HEK293 (cell line): ENCODE results near the gene PRR5.
A peak's percentile ranks its signal among the peaks of the same experiment; 100 is the strongest.

ENCODE experiments used
- CTCF ChIA-PET: fragments of 350-600 bp; formaldehyde crosslinking; extraction: SDS; loops from one replicate; lab custom pipeline; 2021; ENCODE audit warnings: antibody characterized with exemption; lab: Yijun Ruan, JAX
- POLR2A ChIA-PET: fragments of 300-600 bp; formaldehyde crosslinking; extraction: SDS; loops from one replicate; lab custom pipeline; 2020; ENCODE audit warnings: antibody characterized with exemption, inconsistent platforms; lab: Yijun Ruan, JAX
- H3K27ac ChIP-seq: fragments of 200-500 bp; sonication (Bioruptor generic); 2 replicates; pipeline ENCODE4 v1.5.1; 2014; ENCODE audit warnings: low read depth, low read length, control low read depth, inconsistent platforms; ENCODE audit errors: extremely low read depth
- H3K36me3 ChIP-seq, 2 experiments: fragments of 200-500 bp in 1 of 2; sonication (Bioruptor generic) in 1 of 2; 1 replicate in 1 of 2; 2 replicates in 1 of 2; pipeline ENCODE4 v1.5.1; 2014 to 2017; ENCODE audit warnings: inconsistent platforms in 2 of 2, low read length in 2 of 2; ENCODE audit not compliant: control insufficient read depth in 2 of 2, insufficient read depth in 1 of 2
- H3K4me1 ChIP-seq: fragments of 200-500 bp; sonication (Bioruptor generic); 2 replicates; pipeline ENCODE4 v1.5.1; 2014; ENCODE audit warnings: mild to moderate bottlenecking, low read length, inconsistent platforms; ENCODE audit not compliant: control insufficient read depth, insufficient read depth
- H3K4me3 ChIP-seq: 2 replicates; pipeline ENCODE4 v1.5.1; 2011; ENCODE audit warnings: low read depth, mild to moderate bottlenecking, control low read depth, low read length, moderate library complexity
- H3K9me3 ChIP-seq: fragments of 200-500 bp; sonication (Bioruptor generic); 2 replicates; pipeline ENCODE4 v1.5.1; 2014; ENCODE audit warnings: low read depth, low read length, inconsistent platforms; ENCODE audit not compliant: control insufficient read depth, insufficient read depth
- BCL11B ChIP-seq: fragments of 450-650 bp; formaldehyde crosslinking; IDR thresholded peaks from 2 replicates; pipeline ENCODE4 v1.5.1; 2016; ENCODE audit warnings: low read depth, missing biosample characterization, missing genetic modification characterization
- HIC1 ChIP-seq: fragments of 450-650 bp; formaldehyde crosslinking; IDR thresholded peaks from 2 replicates; pipeline ENCODE4 v1.5.1; 2016; ENCODE audit warnings: missing biosample characterization, missing genetic modification characterization
- IKZF3 ChIP-seq: fragments of 450-650 bp; IDR thresholded peaks from 2 replicates; pipeline ENCODE4 v1.5.0; 2018; ENCODE audit warnings: missing biosample characterization, mild to moderate bottlenecking, missing genetic modification characterization, moderate library complexity
- ZBTB21 ChIP-seq: fragments of 450-650 bp; formaldehyde crosslinking; IDR thresholded peaks from 2 replicates; pipeline ENCODE4 v1.5.1; 2017; ENCODE audit warnings: missing biosample characterization, missing genetic modification characterization
- ZFHX2 ChIP-seq: fragments of 450-650 bp; formaldehyde crosslinking; conservative IDR thresholded peaks from 2 replicates; pipeline ENCODE4 v1.5.1; 2016; ENCODE audit warnings: missing biosample characterization, missing genetic modification characterization
- ZFP37 ChIP-seq: fragments of 450-650 bp; formaldehyde crosslinking; IDR thresholded peaks from 2 replicates; pipeline ENCODE4 v1.5.1; 2016; ENCODE audit warnings: missing biosample characterization, missing genetic modification characterization
- ZNF18 ChIP-seq: fragments of 450-650 bp; formaldehyde crosslinking; IDR thresholded peaks from 2 replicates; pipeline ENCODE4 v1.5.1; 2016; ENCODE audit warnings: missing biosample characterization, missing genetic modification characterization
- ZNF202 ChIP-seq: fragments of 450-650 bp; formaldehyde crosslinking; IDR thresholded peaks from 2 replicates; pipeline ENCODE4 v1.5.1; 2016; ENCODE audit warnings: missing biosample characterization, missing genetic modification characterization, borderline replicate concordance
- ZNF280C ChIP-seq: fragments of 450-650 bp; formaldehyde crosslinking; IDR thresholded peaks from 2 replicates; pipeline ENCODE4 v1.5.1; 2016; ENCODE audit warnings: missing biosample characterization, missing genetic modification characterization
- ZNF423 ChIP-seq: fragments of 450-650 bp; formaldehyde crosslinking; IDR thresholded peaks from 2 replicates; pipeline ENCODE4 v1.5.1; 2016; ENCODE audit warnings: missing biosample characterization, missing genetic modification characterization
- ZNF639 ChIP-seq: fragments of 450-650 bp; formaldehyde crosslinking; IDR thresholded peaks from 2 replicates; pipeline ENCODE4 v1.5.1; 2016; ENCODE audit warnings: missing biosample characterization, missing genetic modification characterization
- ZNF660 ChIP-seq: fragments of 450-650 bp; IDR thresholded peaks from 2 replicates; pipeline ENCODE4 v1.5.1; 2018; ENCODE audit warnings: missing biosample characterization, mild to moderate bottlenecking, missing genetic modification characterization
- ZNF677 ChIP-seq: fragments of 450-650 bp; IDR thresholded peaks from 2 replicates; pipeline ENCODE4 v1.5.0; 2018; ENCODE audit warnings: missing biosample characterization, mild to moderate bottlenecking, missing genetic modification characterization, moderate library complexity
- ZNF704 ChIP-seq: fragments of 450-650 bp; formaldehyde crosslinking; IDR thresholded peaks from 2 replicates; pipeline ENCODE4 v1.5.1; 2016; ENCODE audit warnings: missing biosample characterization, missing genetic modification characterization
- ZNF791 ChIP-seq: fragments of 450-650 bp; formaldehyde crosslinking; IDR thresholded peaks from 2 replicates; pipeline ENCODE4 v1.5.1; 2016; ENCODE audit warnings: missing biosample characterization, missing genetic modification characterization
- ZNF792 ChIP-seq: fragments of 450-650 bp; formaldehyde crosslinking; IDR thresholded peaks from 2 replicates; pipeline ENCODE4 v1.5.1; 2016; ENCODE audit warnings: missing biosample characterization, missing genetic modification characterization
- ZNF837 ChIP-seq: fragments of 450-650 bp; formaldehyde crosslinking; IDR thresholded peaks from 2 replicates; pipeline ENCODE4 v1.5.1; 2016; ENCODE audit warnings: missing biosample characterization, missing genetic modification characterization

PRR5 gene

GRCh38 chr22:44732017-44732561 is 30.1 kb downstream of the PRR5 start:
- H3K27ac ChIP-seq, result no peak overlapping the region
- CTCF ChIA-PET, result interaction anchor here (0.9 to 5.1 kb wide), 2 partner anchors 35 to 43 kb away, joined by 5 to 70 read pairs; no protein-coding TSS in a partner anchor
- H3K4me3 ChIP-seq, result no peak overlapping the region
- TF ChIP-seq HIC1 (tag by site-specific recombination) (peak; percentile 77), BCL11B (no peak)
- POLR2A ChIA-PET, result interaction anchor here (0.6 to 2.0 kb wide), 2 partner anchors 29 to 130 kb away, joined by 4 read pairs; no protein-coding TSS in a partner anchor
- no peaks in the 10 kb centered on the region for H3K9me3 ChIP-seq
- peaks cover 0 to 14% of the 10 kb centered on the region in 2 experiments; a peak in 1 of 3 replicates for H3K36me3 ChIP-seq
- no peaks in the 10 kb centered on the region for H3K4me1 ChIP-seq

GRCh38 chr22:44732661-44733060 is 30.7 kb downstream of the PRR5 start:
- peaks cover 0 to 10% of the 10 kb centered on the region in 2 experiments; a peak in 1 of 3 replicates for H3K36me3 ChIP-seq

GRCh38 chr22:44733426-44734106 is 31.6 kb downstream of the PRR5 start:
- H3K27ac ChIP-seq, result no peak overlapping the region
- H3K4me1 ChIP-seq, result no peaks in the 10 kb centered on the region
- POLR2A ChIA-PET, result no interaction called here
- H3K4me3 ChIP-seq, result no peak overlapping the region
- H3K36me3 ChIP-seq, result peaks cover 0 to 9% of the 10 kb centered on the region in 2 experiments; a peak in 1 of 3 replicates
- H3K9me3 ChIP-seq, result no peaks in the 10 kb centered on the region
- CTCF ChIA-PET, result interaction anchor here (0.6 to 5.1 kb wide), 10 partner anchors 10 to 90 kb away, joined by 3 to 70 read pairs (median 4); no protein-coding TSS in a partner anchor
- TF ChIP-seq ZNF660 (tag by site-specific recombination), result no peak
- TF ChIP-seq ZBTB21 (tag by site-specific recombination), result no peak
- no peak for TF ChIP-seq ZNF280C (tag by site-specific recombination)
- TF ChIP-seq ZNF202 (tag by site-specific recombination), result no peak
- no peak for TF ChIP-seq HIC1 (tag by site-specific recombination)
- TF ChIP-seq ZNF704 (tag by site-specific recombination), result no peak
- TF ChIP-seq ZFP37 (tag by site-specific recombination), result no peak
- no peak for TF ChIP-seq ZNF792
- no peak for TF ChIP-seq ZNF423 (tag by site-specific recombination)

More at GRCh38 chr22:44732661-44733060, 30.7 kb downstream of the PRR5 start:
- ChIA-PET POLR2A (interaction anchor here (0.6 kb wide), 1 partner anchor 131 kb away, joined by 4 read pairs; no protein-coding TSS in a partner anchor), CTCF (interaction anchor here (0.6 to 5.1 kb wide), 4 partner anchors 36 to 91 kb away, joined by 3 to 70 read pairs (median 4); no protein-coding TSS in a partner anchor)
- TF ChIP-seq ZNF837 (tag by site-specific recombination), result no peak
- TF ChIP-seq ZNF677, result no peak
- TF ChIP-seq ZNF791 (tag by site-specific recombination), result no peak
- no peak for TF ChIP-seq ZFHX2 (tag by site-specific recombination)
- TF ChIP-seq ZNF18 (tag by site-specific recombination), result peak; percentile 82; the same call in 1 of the 2 replicates
- TF ChIP-seq IKZF3 (tag by site-specific recombination), result no peak
- TF ChIP-seq ZNF639 (tag by site-specific recombination), result no peak
- H3K4me3 ChIP-seq, result no peak overlapping the region
- H3K27ac ChIP-seq, result no peak overlapping the region
- H3K4me1 ChIP-seq, result no peaks in the 10 kb centered on the region
- H3K9me3 ChIP-seq, result no peaks in the 10 kb centered on the region
